Smooth muscle cell (in vitro differentiated cells): ENCODE measurements around the gene MRGPRX2. TPM values are rescaled to one million over a fixed set of nuclear protein-coding genes. Genes with fewer than 3 reads are reported as not detected.

Experiments
- DNase-seq: peaks from one replicate; lab custom pipeline; 2025; ENCODE audit not compliant: unreplicated experiment; lab: John Stamatoyannopoulos, UW
- H2AFZ ChIP-seq: fragments of 200-600 bp; sonication (generic); 2 replicates; pipeline ENCODE4 v1.6.0; 2016; ENCODE audit warnings: antibody characterized with exemption, low read depth, mild to moderate bottlenecking
- H3F3A ChIP-seq: fragments of 200-600 bp; sonication (generic); 2 replicates; pipeline ENCODE4 v1.6.0; 2017; ENCODE audit warnings: antibody characterized with exemption, low read depth
- H3K27ac ChIP-seq: fragments of 200-600 bp; sonication (generic); 2 replicates; pipeline ENCODE4 v1.5.1; 2016; ENCODE audit warnings: low read depth, mild to moderate bottlenecking
- H3K27me3 ChIP-seq: fragments of 200-600 bp; sonication (generic); 2 replicates; pipeline ENCODE4 v1.6.1; 2016; ENCODE audit warnings: low read depth, mild to moderate bottlenecking
- H3K36me3 ChIP-seq: fragments of 200-600 bp; sonication (generic); 2 replicates; pipeline ENCODE4 v1.5.1; 2016; ENCODE audit warnings: low read depth
- H3K4me1 ChIP-seq: fragments of 200-600 bp; sonication (generic); 2 replicates; pipeline ENCODE4 v1.5.1; 2016; ENCODE audit warnings: low read depth
- H3K4me2 ChIP-seq: fragments of 200-600 bp; sonication (generic); 2 replicates; pipeline ENCODE4 v1.6.0; 2016; ENCODE audit warnings: mild to moderate bottlenecking
- H3K4me3 ChIP-seq: fragments of 200-600 bp; sonication (generic); 2 replicates; pipeline ENCODE4 v1.5.1; 2016; ENCODE audit warnings: mild to moderate bottlenecking
- H3K79me2 ChIP-seq: fragments of 200-600 bp; sonication (generic); 2 replicates; pipeline ENCODE4 v1.6.0; 2016; ENCODE audit warnings: low read depth, mild to moderate bottlenecking
- H3K9ac ChIP-seq: fragments of 200-600 bp; sonication (generic); 2 replicates; pipeline ENCODE4 v1.6.0; 2016; ENCODE audit warnings: low read depth
- H3K9me3 ChIP-seq: fragments of 200-600 bp; sonication (generic); replicated peaks from 2 replicates; pipeline ENCODE4 v1.5.1; 2016; ENCODE audit warnings: low read depth
- H4K20me1 ChIP-seq: fragments of 200-600 bp; sonication (generic); 2 replicates; pipeline ENCODE4 v1.6.0; 2016; ENCODE audit warnings: low read depth
- WGBS: methylation state at CpG from one replicate; pipeline ENCODE4 v1.1.7; 2016; ENCODE audit warnings: low lambda C conversion rate; 5-methylcytosine and 5-hydroxymethylcytosine counted together
- polyA plus RNA-seq: library from polyadenylated mRNA; unstranded; fragments of >200 nt; fragmentation: Nextera tagmentation; extraction: Ambion mirVana; gene quantifications from 2 replicates; pipeline ENCODE4 v1.2.1, GENCODE V29; 2016
- total RNA-seq: library from RNA; depleted of rRNA; stranded (reverse); fragments of >200 nt; gene quantifications from 2 replicates; pipeline ENCODE4 v1.2.3, GENCODE V29; 2014
- TF ChIP-seq, protein P1 (sequence below): fragments of 200-600 bp; sonication (generic); IDR thresholded peaks from 2 replicates; pipeline ENCODE4 v1.5.1; 2017; ENCODE audit warnings: borderline replicate concordance, mild to moderate bottlenecking, antibody characterized with exemption; ENCODE audit not compliant: insufficient read depth, poor library complexity, severe bottlenecking

Gene MRGPRX2
- total and polyA plus RNA-seq, 2 experiments from 2014 or later, result 0.19 TPM; not detected in 1

DNA sequence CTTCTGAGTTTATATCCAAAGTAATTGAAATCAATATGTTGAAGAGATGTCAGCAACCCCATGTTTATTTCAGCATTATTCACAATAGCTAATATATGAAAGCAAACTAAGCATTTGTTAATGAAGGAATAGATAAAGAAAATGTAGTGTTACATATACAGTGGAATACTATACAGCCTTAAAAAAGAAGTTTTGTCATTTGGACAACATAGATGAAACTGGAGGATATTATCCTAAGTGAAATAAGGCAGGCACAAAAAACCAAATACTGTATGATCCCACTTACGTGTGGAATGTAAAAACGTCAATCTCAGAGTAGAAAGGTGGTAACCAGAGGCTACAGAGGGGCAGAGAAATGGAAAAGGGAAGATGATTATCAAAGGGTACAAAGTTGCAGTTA, 10.2 kb downstream of the MRGPRX2 start:
- 67% methylated on average over 2 of the region's 2 CpGs for WGBS
- no peaks in the 10 kb centered on the region for H3K9me3 ChIP-seq
- H3K27ac ChIP-seq, result no peak overlapping the region
- no peaks in the 10 kb centered on the region for H3K27me3 ChIP-seq
- H3K36me3 ChIP-seq, result no peaks in the 10 kb centered on the region
- no peak overlapping the region for H2AFZ ChIP-seq
- no peaks in the 10 kb centered on the region for H3K4me1 ChIP-seq
- no peaks in the 10 kb centered on the region for H4K20me1 ChIP-seq
- TF ChIP-seq, protein P1, sequence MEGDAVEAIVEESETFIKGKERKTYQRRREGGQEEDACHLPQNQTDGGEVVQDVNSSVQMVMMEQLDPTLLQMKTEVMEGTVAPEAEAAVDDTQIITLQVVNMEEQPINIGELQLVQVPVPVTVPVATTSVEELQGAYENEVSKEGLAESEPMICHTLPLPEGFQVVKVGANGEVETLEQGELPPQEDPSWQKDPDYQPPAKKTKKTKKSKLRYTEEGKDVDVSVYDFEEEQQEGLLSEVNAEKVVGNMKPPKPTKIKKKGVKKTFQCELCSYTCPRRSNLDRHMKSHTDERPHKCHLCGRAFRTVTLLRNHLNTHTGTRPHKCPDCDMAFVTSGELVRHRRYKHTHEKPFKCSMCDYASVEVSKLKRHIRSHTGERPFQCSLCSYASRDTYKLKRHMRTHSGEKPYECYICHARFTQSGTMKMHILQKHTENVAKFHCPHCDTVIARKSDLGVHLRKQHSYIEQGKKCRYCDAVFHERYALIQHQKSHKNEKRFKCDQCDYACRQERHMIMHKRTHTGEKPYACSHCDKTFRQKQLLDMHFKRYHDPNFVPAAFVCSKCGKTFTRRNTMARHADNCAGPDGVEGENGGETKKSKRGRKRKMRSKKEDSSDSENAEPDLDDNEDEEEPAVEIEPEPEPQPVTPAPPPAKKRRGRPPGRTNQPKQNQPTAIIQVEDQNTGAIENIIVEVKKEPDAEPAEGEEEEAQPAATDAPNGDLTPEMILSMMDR, result no peak
- no peak overlapping the region for H3K4me2 ChIP-seq
- DNase-seq, result no peak
- no peak overlapping the region for H3K4me3 ChIP-seq
- H3K9ac ChIP-seq, result no peak overlapping the region
- no peaks in the 10 kb centered on the region for H3K79me2 ChIP-seq
- H3F3A ChIP-seq, result no peaks in the 10 kb centered on the region

DNA sequence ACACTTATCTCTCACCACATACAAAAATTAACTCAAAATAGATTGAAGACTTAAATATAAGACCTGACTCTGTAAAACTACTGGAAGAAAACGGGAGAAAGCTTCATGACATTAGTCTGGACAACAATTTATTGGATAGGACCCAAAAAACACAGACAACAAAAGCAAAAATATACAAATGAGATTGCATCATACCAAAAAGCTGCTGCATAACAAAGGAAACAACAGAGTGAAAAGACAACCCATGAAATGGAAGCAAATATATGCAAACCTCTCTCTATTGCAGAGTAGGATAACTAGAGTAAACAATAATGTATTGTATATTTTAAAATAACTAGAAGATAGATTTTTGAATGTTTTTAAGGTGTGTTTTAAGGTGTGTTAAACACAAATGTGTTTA, 11.2 kb downstream of the MRGPRX2 start:
- 75% methylated on average over 1 of the region's 1 CpG for WGBS
- H3K79me2 ChIP-seq, result no peaks in the 10 kb centered on the region
- H3K9me3 ChIP-seq, result no peaks in the 10 kb centered on the region
- no peak for DNase-seq
- no peak overlapping the region for H3K9ac ChIP-seq
- H3F3A ChIP-seq, result no peaks in the 10 kb centered on the region
- TF ChIP-seq, protein P1, result no peak
- H3K4me2 ChIP-seq, result no peak overlapping the region
- H3K27me3 ChIP-seq, result no peaks in the 10 kb centered on the region
- H2AFZ ChIP-seq, result no peak overlapping the region
- H3K4me3 ChIP-seq, result no peak overlapping the region
- no peaks in the 10 kb centered on the region for H3K36me3 ChIP-seq
- no peaks in the 10 kb centered on the region for H3K4me1 ChIP-seq
- no peaks in the 10 kb centered on the region for H4K20me1 ChIP-seq
- H3K27ac ChIP-seq, result no peak overlapping the region

DNA sequence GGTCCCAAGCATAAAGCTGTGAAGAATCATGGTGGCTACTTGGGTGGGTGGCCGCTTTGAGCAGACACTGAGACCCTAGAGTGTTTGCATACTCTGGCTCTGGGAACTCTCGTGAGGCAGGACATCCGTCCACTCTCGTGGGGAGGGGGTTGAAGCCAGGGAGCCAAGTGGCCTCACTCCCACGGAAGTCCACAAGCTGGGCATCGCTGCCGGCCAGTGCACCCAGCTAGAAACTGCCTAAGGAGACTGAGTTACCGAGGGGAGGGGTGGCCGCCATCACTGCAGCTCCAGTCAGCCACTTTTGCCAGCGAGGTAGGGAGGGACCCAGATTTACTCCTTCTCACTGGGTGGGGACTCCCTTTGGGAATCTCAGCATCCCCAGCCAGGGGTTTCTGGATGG, 20.5 kb downstream of the MRGPRX2 start:
- H3K9me3 ChIP-seq, result no peaks in the 10 kb centered on the region
- H3K79me2 ChIP-seq, result no peaks in the 10 kb centered on the region
- H3K4me1 ChIP-seq, result no peaks in the 10 kb centered on the region
- H3K27me3 ChIP-seq, result no peaks in the 10 kb centered on the region
- H3K27ac ChIP-seq, result no peak overlapping the region
- no peak overlapping the region for H3K9ac ChIP-seq
- WGBS, result 90% methylated on average over 10 of the region's 10 CpGs
- no peaks in the 10 kb centered on the region for H3F3A ChIP-seq
- DNase-seq, result no peak
- no peak overlapping the region for H2AFZ ChIP-seq
- no peak overlapping the region for H3K4me2 ChIP-seq
- no peak overlapping the region for H3K4me3 ChIP-seq
- TF ChIP-seq, protein P1, result no peak
- H4K20me1 ChIP-seq, result no peaks in the 10 kb centered on the region
- H3K36me3 ChIP-seq, result no peaks in the 10 kb centered on the region

DNA sequence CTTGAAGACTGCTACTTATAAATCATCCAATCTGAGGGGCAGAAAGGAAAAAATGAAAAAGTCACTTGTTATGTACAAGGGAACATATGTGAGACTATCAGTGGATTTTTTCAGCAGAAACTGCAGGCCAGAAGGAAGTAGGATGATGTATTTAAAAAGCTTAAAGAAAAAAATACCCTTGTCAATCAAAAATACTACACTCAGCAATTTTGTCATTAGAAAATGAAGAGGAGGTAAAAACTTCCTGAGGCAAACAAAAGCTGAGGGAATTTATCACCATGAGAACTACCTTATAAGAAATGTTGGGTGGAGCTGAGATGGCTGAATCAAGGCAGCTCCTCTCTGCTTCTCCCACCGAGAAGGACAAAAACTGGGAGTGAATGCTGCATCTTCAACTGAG, 21.1 kb downstream of the MRGPRX2 start:
- Histone ChIP-seq H3K27ac (no peak overlapping the region), H3K9me3 (no peaks in the 10 kb centered on the region), H3K36me3 (no peaks in the 10 kb centered on the region), H3K4me3 (no peak overlapping the region), H3K79me2 (no peaks in the 10 kb centered on the region), H4K20me1 (no peaks in the 10 kb centered on the region), H3K27me3 (no peaks in the 10 kb centered on the region), H2AFZ (no peak overlapping the region), H3F3A (no peaks in the 10 kb centered on the region), H3K9ac (no peak overlapping the region), H3K4me1 (no peaks in the 10 kb centered on the region), H3K4me2 (no peak overlapping the region)
- no peak for DNase-seq
- WGBS, result 85% methylated on average over 1 of the region's 1 CpG
- TF ChIP-seq, protein P1, result no peak
